Epithelial cell of proximal tubule (primary cell): Measurements from ENCODE around the gene DEDD2. TPM values are rescaled to one million over a fixed set of nuclear protein-coding genes. Genes with fewer than 3 reads are reported as not detected.

Experiments used
- DNase-seq: peaks from one replicate; pipeline ENCODE4 v3.0.0-alpha.2; 2011; ENCODE audit warnings: low read depth
- H3K4me3 ChIP-seq: 2 replicates; pipeline ENCODE4 v1.5.1; 2011; ENCODE audit warnings: low read depth, mild to moderate bottlenecking, low read length
- CTCF ChIP-seq: conservative IDR thresholded peaks from 2 replicates; pipeline ENCODE4 v1.5.1; 2012; ENCODE audit warnings: low read depth, mild to moderate bottlenecking, low read length
- total RNA-seq: library from RNA; depleted of rRNA; stranded (reverse); fragments of >200 nt; gene quantifications from 2 replicates; pipeline ENCODE4 v1.2.3, GENCODE V29; 2015

Gene DEDD2
- total RNA-seq, 1 donor from 2014 or later, result 29.9 TPM

DNA sequence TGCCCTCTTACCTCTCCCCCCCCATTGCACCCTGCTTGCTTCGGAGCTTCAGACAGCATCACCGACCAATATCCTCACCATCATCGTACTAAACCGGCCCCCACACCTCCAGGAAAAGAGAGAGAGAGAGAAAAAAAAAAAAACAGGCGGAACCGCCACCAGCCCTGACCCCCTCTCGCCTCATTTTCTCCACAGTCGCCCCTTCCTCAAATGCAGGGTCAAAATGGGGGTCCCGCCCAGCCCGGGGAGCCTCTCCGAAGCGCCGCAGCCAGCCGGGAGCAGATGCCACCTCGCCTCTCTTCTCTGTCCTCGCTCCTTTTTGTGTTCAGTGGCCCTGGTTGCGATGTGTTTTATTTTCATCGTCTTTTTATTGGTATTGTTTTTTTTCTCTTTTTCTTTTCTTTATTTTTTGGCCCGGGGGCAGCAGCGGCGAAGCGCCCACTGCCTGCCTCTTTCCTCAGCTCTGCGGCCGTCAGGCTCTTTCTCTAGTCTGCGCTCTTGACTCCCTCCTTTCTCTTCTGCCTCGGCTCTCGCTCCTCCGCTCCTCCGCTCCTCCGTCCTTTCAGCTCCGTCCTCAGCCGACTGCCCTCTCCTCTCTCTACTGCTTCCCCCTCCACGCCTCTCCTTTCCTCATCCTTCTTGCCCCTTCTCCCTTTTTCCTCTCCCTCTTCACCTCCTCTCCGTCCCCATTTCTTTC is 41.4 kb downstream of the DEDD2 start:
- DNase-seq, result no peak

DNA sequence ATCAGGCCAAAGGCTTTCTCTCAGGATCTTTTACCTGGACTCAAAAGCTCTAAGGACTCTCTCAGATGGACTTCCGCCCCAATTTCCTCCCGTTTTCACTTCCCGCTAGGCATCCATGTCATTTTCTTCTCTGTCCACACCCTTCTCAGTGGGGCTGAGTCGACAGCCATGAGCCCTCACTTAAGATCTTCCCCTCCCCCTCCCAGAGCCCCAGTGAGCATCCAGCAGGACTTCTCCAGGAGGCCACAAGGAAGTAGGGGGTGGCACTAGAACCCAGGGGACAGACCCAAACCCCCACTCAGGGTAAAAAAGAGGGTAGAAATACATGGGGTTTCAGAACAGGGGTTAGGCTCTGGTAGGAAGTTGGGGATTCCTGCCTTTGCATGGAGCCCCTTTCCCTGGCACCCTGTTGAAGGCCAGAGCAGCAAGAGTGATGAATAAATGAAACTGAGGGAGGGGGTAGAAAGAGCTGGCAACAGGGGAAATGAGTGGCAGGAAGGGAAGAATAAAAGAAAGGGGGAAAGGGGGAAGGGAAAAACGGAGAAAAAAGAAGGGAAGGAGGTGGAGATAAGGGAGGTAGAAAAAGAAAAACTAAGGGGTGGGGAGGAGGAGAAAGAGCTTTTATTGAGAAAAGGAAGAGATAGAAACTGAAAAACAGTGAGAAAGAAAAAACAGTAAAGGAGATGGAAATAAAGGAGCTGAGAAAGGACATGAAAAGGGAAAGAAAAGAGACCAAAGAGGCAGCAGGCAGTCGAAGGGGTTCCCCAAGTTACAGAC is 42.3 kb downstream of the DEDD2 start:
- no peak for TF ChIP-seq CTCF
- no peak overlapping the region for H3K4me3 ChIP-seq

More for the DNA sequence above, 41.4 kb downstream of the DEDD2 start:
- no peak for TF ChIP-seq CTCF
- H3K4me3 ChIP-seq, result peak overlapping the region; percentile 33

GRCh38 chr19:42174188-42174587 is 43.3 kb downstream of the DEDD2 start:
- no peak for DNase-seq
- TF ChIP-seq CTCF, result no peak
- H3K4me3 ChIP-seq, result no peak overlapping the region

More for the DNA sequence above, 42.3 kb downstream of the DEDD2 start:
- DNase-seq, result no peak

GRCh38 chr19:42173695-42174094 is 43.8 kb downstream of the DEDD2 start:
- DNase-seq, result no peak
- no peak for TF ChIP-seq CTCF

DNA sequence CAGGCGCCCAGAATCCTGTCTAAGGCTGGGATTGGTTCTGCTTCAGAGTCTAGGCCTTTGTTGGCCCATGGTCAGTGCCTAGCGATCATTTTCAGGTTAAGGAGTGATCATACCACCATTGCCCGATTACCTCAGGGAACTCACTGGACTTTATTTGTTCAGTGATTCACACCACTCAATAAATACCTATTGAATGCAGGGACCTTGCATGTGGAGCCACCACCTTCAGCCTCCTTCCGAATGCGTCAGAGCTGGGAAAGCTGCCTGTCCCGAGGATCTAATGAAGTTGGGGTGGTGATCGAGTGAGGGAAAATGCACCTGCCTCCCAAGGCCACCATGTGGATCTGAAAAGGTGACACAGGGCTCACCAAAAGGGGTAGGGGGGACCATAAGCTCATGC is 45.2 kb downstream of the DEDD2 start:
- no peak overlapping the region for H3K4me3 ChIP-seq
- TF ChIP-seq CTCF, result no peak
- no peak for DNase-seq

More at GRCh38 chr19:42173695-42174094, 43.8 kb downstream of the DEDD2 start:
- H3K4me3 ChIP-seq, result no peak overlapping the region

- H3K4me3 ChIP-seq, result no peak overlapping the region
- no peak for TF ChIP-seq CTCF
- DNase-seq, result no peak
Measured at GRCh38 chr19:42170715-42171114, 46.8 kb downstream of the DEDD2 start.
